Stomach (tissue), 9 donors: Measurements from ENCODE around the gene ARHGEF37. TPM values are rescaled to one million over a fixed set of nuclear protein-coding genes. Genes with fewer than 3 reads are reported as not detected.
A peak's percentile ranks its signal among the peaks of the same experiment; 100 is the strongest.

Source experiments
- DNase-seq, 2 donors: peaks; one replicate each; pipeline versions ENCODE4 v3.0.0 to v3.0.0-alpha.2; 2013 to 2019
- H3K27ac ChIP-seq, 5 donors: fragments of 200-600 bp in 4 of 5; sonication (generic) in 4 of 5; one replicate each; pipeline ENCODE4 v1.5.1; 2013 to 2019; ENCODE audit warnings: mild to moderate bottlenecking in 1 of 5, moderate library complexity in 1 of 5
- H3K27me3 ChIP-seq, 3 donors: fragments of 200-600 bp; sonication (generic); one replicate each; pipeline ENCODE4 v1.5.1; 2017 to 2019; ENCODE audit warnings: mixed run types in 1 of 3
- H3K36me3 ChIP-seq, 4 donors: fragments of 200-600 bp; sonication (generic); 1 replicate in 3 of 4; 2 replicates in 1 of 4; pipeline ENCODE4 v1.5.1; 2016 to 2019
- H3K4me1 ChIP-seq, 4 donors: fragments of 200-600 bp; sonication (generic); one replicate each; pipeline ENCODE4 v1.5.1; 2016 to 2019
- H3K4me3 ChIP-seq, 4 donors: fragments of 200-600 bp; sonication (generic) in 3 of 4; one replicate each; pipeline ENCODE4 v1.5.1; 2016 to 2019; ENCODE audit warnings: mild to moderate bottlenecking in 1 of 4
- H3K9me3 ChIP-seq, 4 donors: fragments of 200-600 bp; sonication (generic); one replicate each; pipeline ENCODE4 v1.5.1; 2016 to 2019
- CTCF ChIP-seq, 7 experiments: fragments of 450-650 bp in 4 of 7; fragments of 200-600 bp in 3 of 7; sonication (generic) in 3 of 7; IDR thresholded peaks; one replicate each; pipeline ENCODE4 v1.5.1; 2016 to 2019; ENCODE audit warnings: antibody characterized with exemption in 7 of 7, control low read depth in 2 of 7, mild to moderate bottlenecking in 1 of 7
- EP300 ChIP-seq: sonication (generic); formaldehyde crosslinking; IDR thresholded peaks from one replicate; pipeline ENCODE4 v1.6.1; 2017; ENCODE audit warnings: antibody characterized with exemption
- POLR2A ChIP-seq, 4 donors: fragments of 450-650 bp; IDR thresholded peaks; one replicate each; pipeline ENCODE4 v1.6.1; 2016; ENCODE audit warnings: antibody characterized with exemption in 4 of 4, control low read depth in 2 of 4, mild to moderate bottlenecking in 1 of 4, moderate library complexity in 1 of 4
- POLR2AphosphoS5 ChIP-seq, 3 donors: sonication (generic); formaldehyde crosslinking; IDR thresholded peaks; one replicate each; pipeline ENCODE4 v1.6.1; 2016; ENCODE audit warnings: antibody characterized with exemption in 3 of 3
- WGBS, 5 donors: extraction: QIAGEN DNeasy Blood & Tissue Kit in 3 of 5; methylation state at CpG; one replicate each; pipeline versions ENCODE4 v1.1.5 to v1.1.7; 2013 to 2018; 5-methylcytosine and 5-hydroxymethylcytosine counted together
- intact Hi-C: fragments of 100-400 bp; cut with DNase I; formaldehyde crosslinking; loops from one replicate; pipeline ENCODE4 v1.15.1; 2023; ENCODE audit warnings: low total_unique reads
- polyA plus RNA-seq, 3 donors: library from polyadenylated mRNA; stranded (reverse); fragments of 200-250 nt; gene quantifications; one replicate each; pipeline ENCODE4 v1.2.3, GENCODE V29; 2013
- total RNA-seq, 5 donors: library from RNA; depleted of rRNA; stranded (reverse); fragments of >200 nt; gene quantifications; one replicate each; pipeline versions ENCODE4 v1.1.0 to v1.2.3, GENCODE V29; 2014 to 2016
- donor health status: healthy with polysubstance abuse.
- donor health status: Bipolar disorder and iron deficiency.
- donor health status: healthy.

The ARHGEF37 gene
- total and polyA plus RNA-seq, 8 donors, result 8.0 to 64.2 (median 21.9) TPM

- peak overlapping the region in 2 of 4 donors; percentile 68 to 79 for H3K4me3 ChIP-seq
- TF ChIP-seq POLR2AphosphoS5 (IDR thresholded peaks at IDR 0.05) (peak in 2 of 3 donors; percentile 39 to 78), CTCF (IDR thresholded peaks at IDR 0.05) (no peak), POLR2A (IDR thresholded peaks at IDR 0.05) (no peak), EP300 (no peak)
- peak in 1 of 2 donors; percentile 88 for DNase-seq
- peaks cover 18 to 52% (median 47%) of the 10 kb centered on the region in 4 donors for H3K36me3 ChIP-seq
- peak overlapping the region in 4 of 5 donors; percentile 55 to 99 (median 98) for H3K27ac ChIP-seq
- peaks cover 60 to 75% (median 68%) of the 10 kb centered on the region in 4 donors for H3K4me1 ChIP-seq
- no peaks in the 10 kb centered on the region for H3K27me3 ChIP-seq
- intact Hi-C loops, result loop anchor here (10.0 kb wide), 1 partner anchor 52 kb away; no protein-coding TSS in a partner anchor
- no peaks in the 10 kb centered on the region for H3K9me3 ChIP-seq
Observed at GRCh38 chr5:149546974-149547373, 34.3 kb upstream of the ARHGEF37 start.

DNA sequence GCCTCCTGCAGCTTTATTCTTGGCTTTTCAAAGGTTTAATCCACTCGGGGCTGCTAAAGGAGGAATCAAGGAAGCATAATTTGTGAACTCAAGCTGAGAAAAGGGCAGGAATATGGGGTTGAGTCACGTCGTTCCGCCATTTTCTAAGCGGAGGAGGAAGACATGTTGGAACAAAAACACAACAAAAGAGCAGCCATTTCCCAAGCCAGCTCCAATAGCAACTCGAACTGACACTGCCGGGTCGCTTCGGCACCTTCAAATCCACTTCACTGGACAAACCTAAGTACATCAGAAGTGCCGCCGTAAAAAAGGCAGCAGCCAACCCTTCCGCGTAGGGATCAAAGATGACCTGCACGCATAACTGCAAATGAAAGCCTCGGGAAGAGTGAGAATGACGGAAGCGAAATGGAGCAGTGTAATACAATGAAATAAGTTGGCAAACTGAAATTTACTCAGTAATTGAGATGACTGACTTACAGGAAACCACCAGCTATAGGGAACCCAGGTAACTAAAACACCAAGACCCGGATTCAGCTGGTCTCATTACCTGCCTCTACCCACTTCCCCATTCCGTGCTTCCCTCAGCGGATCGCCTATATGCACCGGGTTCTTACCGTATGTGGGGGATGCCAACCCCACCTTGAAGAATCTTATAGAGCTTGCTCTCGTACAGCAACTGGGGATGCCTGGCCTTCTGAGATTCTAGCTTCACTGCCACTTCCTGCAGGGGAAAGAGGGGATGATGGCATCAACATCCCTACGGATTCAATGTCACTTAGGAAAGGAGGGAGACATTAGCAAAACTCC lies 31.6 kb upstream of the ARHGEF37 start:
- DNase-seq, result peak; percentile 44 to 86
- H3K36me3 ChIP-seq, result peaks cover 15 to 37% (median 29%) of the 10 kb centered on the region in 4 donors
- TF ChIP-seq CTCF (IDR thresholded peaks at IDR 0.05) (no peak), POLR2A (IDR thresholded peaks at IDR 0.05) (no peak), POLR2AphosphoS5 (IDR thresholded peaks at IDR 0.05) (peak; percentile 1 to 33 (median 4))
- H3K27me3 ChIP-seq, result no peaks in the 10 kb centered on the region
- WGBS, 5 donors, result 0 to 1% (median 1%) methylated on average over 25 of the region's 25 CpGs
- peaks cover 43 to 60% (median 51%) of the 10 kb centered on the region in 4 donors for H3K4me1 ChIP-seq
- intact Hi-C loops, result loop anchor here (5.0 to 10.0 kb wide), 2 partner anchors 55 to 107 kb away; no protein-coding TSS in a partner anchor
- H3K4me3 ChIP-seq, result peak overlapping the region; percentile 68 to 83 (median 80)
- peak overlapping the region; percentile 94 to 99 (median 98) for H3K27ac ChIP-seq
- no peaks in the 10 kb centered on the region for H3K9me3 ChIP-seq

GRCh38 chr5:149550268-149550583 lies 31.1 kb upstream of the ARHGEF37 start:
- 0 to 1% (median 1%) methylated on average over 12 of the region's 12 CpGs for WGBS, 5 donors
- no peak for DNase-seq
- intact Hi-C loops, result loop anchor here (5.0 kb wide), 1 partner anchor 108 kb away; no protein-coding TSS in a partner anchor
- Histone ChIP-seq H3K27ac (peak overlapping the region; percentile 94 to 99 (median 98)), H3K4me3 (peak overlapping the region; percentile 68 to 83 (median 80)), H3K9me3 (no peaks in the 10 kb centered on the region), H3K27me3 (no peaks in the 10 kb centered on the region), H3K36me3 (peaks cover 12 to 31% (median 24%) of the 10 kb centered on the region in 4 donors), H3K4me1 (peaks cover 37 to 54% (median 45%) of the 10 kb centered on the region in 4 donors)
- TF ChIP-seq POLR2A (IDR thresholded peaks at IDR 0.05) (no peak), POLR2AphosphoS5 (IDR thresholded peaks at IDR 0.05) (no peak), EP300 (no peak), CTCF (IDR thresholded peaks at IDR 0.05) (no peak)

DNA sequence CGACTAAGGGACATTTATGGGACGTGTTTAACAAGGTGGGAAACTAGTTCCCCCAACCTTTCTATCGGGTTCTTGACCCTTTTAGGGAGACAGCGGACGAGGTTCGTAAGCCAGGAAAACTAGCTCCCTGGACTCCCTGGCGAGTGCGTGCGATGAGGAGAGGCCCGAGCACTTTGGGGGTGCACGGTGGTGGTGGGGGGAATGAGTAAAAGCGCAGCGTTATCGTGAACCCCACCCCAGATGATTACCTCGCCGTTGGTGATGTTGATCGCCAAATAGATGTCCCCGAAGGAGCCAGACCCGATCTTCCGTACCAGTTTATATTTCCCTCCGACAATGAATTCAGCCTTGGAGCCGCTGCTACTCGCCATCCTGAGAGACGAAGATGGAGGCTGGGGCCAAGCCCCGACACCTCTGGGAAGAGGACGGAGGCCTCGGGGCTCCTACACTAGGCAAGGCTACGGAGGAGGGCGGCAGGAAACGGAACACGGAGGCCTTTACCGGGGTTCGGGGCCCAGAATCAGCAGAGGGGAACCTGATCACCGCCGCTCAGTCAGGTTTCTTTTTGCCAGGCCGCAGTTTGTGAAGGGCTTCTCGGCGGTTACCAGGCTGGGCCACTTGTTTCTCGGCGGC lies 30.6 kb upstream of the ARHGEF37 start:
- H3K4me1 ChIP-seq, result peaks cover 33 to 49% (median 40%) of the 10 kb centered on the region in 4 donors
- intact Hi-C loops, result loop anchor here (5.0 kb wide), 1 partner anchor 108 kb away; no protein-coding TSS in a partner anchor
- H3K36me3 ChIP-seq, result peaks cover 7 to 27% (median 19%) of the 10 kb centered on the region in 4 donors
- WGBS, 5 donors, result 0 to 1% (median 0%) methylated on average over 24 to 40 of the region's 40 CpGs
- peak overlapping the region; percentile 68 to 83 (median 80) for H3K4me3 ChIP-seq
- no peaks in the 10 kb centered on the region for H3K27me3 ChIP-seq
- no peaks in the 10 kb centered on the region for H3K9me3 ChIP-seq
- H3K27ac ChIP-seq, result peak overlapping the region; percentile 94 to 99 (median 98)
- DNase-seq, result peak in 1 of 2 donors; percentile 59
- TF ChIP-seq CTCF (IDR thresholded peaks at IDR 0.05) (no peak), POLR2AphosphoS5 (IDR thresholded peaks at IDR 0.05) (no peak), EP300 (no peak), POLR2A (IDR thresholded peaks at IDR 0.05) (no peak)
